ENCODE measurements around the gene MED13L.
"Not testable (repeated sequence)": the region's sequence is repeated elsewhere in the genome, so short reads cannot be mapped to it uniquely, and the experiment has no call there.

The MED13L gene

GRCh38 chr12:116055895-116056607 lies 221.4 kb downstream of the MED13L start:
- no peak for DNase-seq (ENCODE audit: low read depth in 2 of 2)

- no peak for DNase-seq (ENCODE audit: low read depth in 2 of 2)
Observed at GRCh38 chr12:116054280-116054679, 223.2 kb downstream of the MED13L start.

- DNase-seq (ENCODE audit: low read depth in 2 of 2): no peak
Observed at GRCh38 chr12:116053479-116054200, 223.9 kb downstream of the MED13L start.

GRCh38 chr12:116050275-116050674 lies 227.2 kb downstream of the MED13L start:
- DNase-seq (ENCODE audit: low read depth in 2 of 2): no peak

- no peak for DNase-seq (ENCODE audit: low read depth in 2 of 2)
Observed at GRCh38 chr12:116048879-116049278, 228.6 kb downstream of the MED13L start.

GRCh38 chr12:116046039-116046438 lies 231.5 kb downstream of the MED13L start:
- no peak for DNase-seq (ENCODE audit: low read depth in 2 of 2)

GRCh38 chr12:116045150-116045549 lies 232.3 kb downstream of the MED13L start:
- DNase-seq (ENCODE audit: low read depth in 2 of 2): no peak

- DNase-seq (ENCODE audit: low read depth in 2 of 2): no peak
Observed at GRCh38 chr12:116043659-116044535, 233.6 kb downstream of the MED13L start.

GRCh38 chr12:116040402-116040801 lies 237.1 kb downstream of the MED13L start:
- DNase-seq (ENCODE audit: low read depth in 2 of 2): no peak

- DNase-seq (ENCODE audit: low read depth in 2 of 2): no peak
Observed at GRCh38 chr12:116039081-116039480, 238.4 kb downstream of the MED13L start.

- DNase-seq (ENCODE audit: low read depth in 2 of 2): no peak
Observed at GRCh38 chr12:116037941-116038837, 239.3 kb downstream of the MED13L start.

GRCh38 chr12:116033765-116034164 lies 243.7 kb downstream of the MED13L start:
- DNase-seq (ENCODE audit: low read depth in 2 of 2): no peak

- not testable (repeated sequence) for DNase-seq (ENCODE audit: low read depth in 2 of 2)
Observed at GRCh38 chr12:116031624-116032023, 245.9 kb downstream of the MED13L start.

- DNase-seq (ENCODE audit: low read depth in 2 of 2): no peak
Observed at GRCh38 chr12:116028619-116029018, 248.9 kb downstream of the MED13L start.

GRCh38 chr12:116027551-116027821 lies 250.0 kb downstream of the MED13L start:
- no peak for DNase-seq (ENCODE audit: low read depth in 2 of 2)

- DNase-seq (ENCODE audit: low read depth in 2 of 2): no peak
Observed at GRCh38 chr12:116026768-116027550, 250.5 kb downstream of the MED13L start.

- no peak for DNase-seq (ENCODE audit: low read depth in 2 of 2)
Observed at GRCh38 chr12:116026346-116026745, 251.1 kb downstream of the MED13L start.

- no peak for DNase-seq (ENCODE audit: low read depth in 2 of 2)
Observed at GRCh38 chr12:116024769-116025168, 252.7 kb downstream of the MED13L start.

- no peak for DNase-seq (ENCODE audit: low read depth in 2 of 2)
Observed at GRCh38 chr12:116019415-116019814, 258.1 kb downstream of the MED13L start.

GRCh38 chr12:116018282-116018681 lies 259.2 kb downstream of the MED13L start:
- no peak for DNase-seq (ENCODE audit: low read depth in 2 of 2)

- no peak for DNase-seq (ENCODE audit: low read depth in 2 of 2)
Observed at GRCh38 chr12:116015525-116015924, 262.0 kb downstream of the MED13L start.

Measured in stimulated activated CD4-positive, alpha-beta T cell treated with anti-CD3 and anti-CD28 coated beads, Interleukin-4, amount 100 ng/mL, for 48 hours (primary cell).